H1 (cell line): ENCODE measurements around the gene EPHA5. TPM values are rescaled to one million over a fixed set of nuclear protein-coding genes. Genes with fewer than 3 reads are reported as not detected.

Experiments used
- CBX5 ChIP-seq: fragments of 300-800, 300-1000 bp; sonication (generic); IDR thresholded peaks from 2 replicates; pipeline ENCODE4 v1.7.1; 2016; ENCODE audit warnings: antibody characterized with exemption, low read length, low read depth
- CTBP2 ChIP-seq: IDR thresholded peaks from 2 replicates; pipeline ENCODE4 v1.7.0; 2011; ENCODE audit warnings: borderline replicate concordance, mild to moderate bottlenecking, moderate library complexity, mixed read lengths, low read length; ENCODE audit not compliant: insufficient read depth, insufficient read length
- KDM1A ChIP-seq: fragments of 200-600, 300-600 bp; sonication (generic); IDR thresholded peaks from 2 replicates; pipeline ENCODE4 v1.7.1; 2016; ENCODE audit warnings: mild to moderate bottlenecking, low read length, borderline replicate concordance
- NRF1 ChIP-seq: IDR thresholded peaks from 2 replicates; pipeline ENCODE4 v1.6.1; 2011; ENCODE audit warnings: mild to moderate bottlenecking, low read depth, low read length, improper control_type of control experiment
- POU5F1 ChIP-seq: IDR thresholded peaks from 2 replicates; pipeline ENCODE4 v1.6.1; 2011; ENCODE audit warnings: low read depth, mild to moderate bottlenecking, low read length, moderate library complexity
- RBBP5 ChIP-seq: IDR thresholded peaks from 2 replicates; pipeline ENCODE4 v1.7.1; 2012; ENCODE audit warnings: low read depth, mild to moderate bottlenecking, inconsistent platforms, low read length, moderate library complexity, borderline replicate concordance
- SP1 ChIP-seq: IDR thresholded peaks from 2 replicates; pipeline ENCODE4 v1.6.1; 2011; ENCODE audit warnings: low read depth, low read length
- TAF1 ChIP-seq: IDR thresholded peaks from 2 replicates; pipeline ENCODE4 v1.6.1; 2011; ENCODE audit warnings: mild to moderate bottlenecking, low read depth, low read length
- YY1 ChIP-seq: IDR thresholded peaks from 2 replicates; pipeline ENCODE4 v1.6.1; 2011; ENCODE audit warnings: low read depth, mild to moderate bottlenecking, low read length
- polyA plus RNA-seq, 7 experiments: library from polyadenylated mRNA; depleted of rRNA in 3 of 7; stranded (reverse) in 5 of 7; unstranded in 2 of 7; fragments of >200 nt in 5 of 7; fragments of 200-250 nt in 2 of 7; gene quantifications; 1 replicate in 5 of 7; 2 replicates in 1 of 7; 4 replicates in 1 of 7; pipeline versions ENCODE4 v1.2.1 to v1.2.3, GENCODE V29; 2011 to 2013; ENCODE audit warnings: missing spikeins in 2 of 7, mixed read lengths in 2 of 7
- total RNA-seq: library from RNA; stranded (reverse); fragmentation: NEBNext Ultra II Directional; extraction: Animal tissue kit (Norgen Biotek cat#: 25700); gene quantifications from 2 replicates; pipeline ENCODE4 v1.2.1, GENCODE V29; 2021
- TF ChIP-seq, protein P1 (sequence below): fragments of 300-600 bp; sonication (generic); IDR thresholded peaks from 2 replicates; pipeline ENCODE4 v1.7.1; 2012; ENCODE audit warnings: low read length, moderate library complexity, mild to moderate bottlenecking, inconsistent platforms; ENCODE audit not compliant: insufficient replicate concordance
- TF ChIP-seq, protein P2 (sequence below): IDR thresholded peaks from 2 replicates; pipeline ENCODE4 v1.6.1; 2012; ENCODE audit warnings: low read length, inconsistent platforms

EPHA5 gene
- total and polyA plus RNA-seq, 2 of the 8 experiments (the other 6 are each of a cell fraction or from before 2014, with no cell fraction given) = 0.03 to 0.11 TPM

DNA sequence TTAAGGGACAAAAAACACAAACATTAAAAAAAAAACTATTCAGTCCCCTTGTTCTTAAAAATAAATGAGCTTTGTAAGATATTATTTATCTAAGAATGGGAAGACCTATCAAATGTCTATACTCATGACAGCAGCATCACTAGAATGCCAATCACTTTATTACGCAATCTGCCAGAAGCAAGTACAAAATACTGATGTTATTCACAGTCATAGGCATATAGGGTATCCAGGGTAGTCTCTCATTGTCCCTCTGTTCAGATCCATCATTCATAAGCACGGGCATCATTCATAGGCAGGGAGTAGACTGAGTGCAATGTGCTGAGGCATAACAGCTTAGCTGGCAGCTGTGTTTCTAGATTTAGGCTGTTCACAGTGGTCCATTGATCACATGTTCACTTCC lies 109.1 kb downstream of the EPHA5 start (continued):
- TF ChIP-seq, protein P1, sequence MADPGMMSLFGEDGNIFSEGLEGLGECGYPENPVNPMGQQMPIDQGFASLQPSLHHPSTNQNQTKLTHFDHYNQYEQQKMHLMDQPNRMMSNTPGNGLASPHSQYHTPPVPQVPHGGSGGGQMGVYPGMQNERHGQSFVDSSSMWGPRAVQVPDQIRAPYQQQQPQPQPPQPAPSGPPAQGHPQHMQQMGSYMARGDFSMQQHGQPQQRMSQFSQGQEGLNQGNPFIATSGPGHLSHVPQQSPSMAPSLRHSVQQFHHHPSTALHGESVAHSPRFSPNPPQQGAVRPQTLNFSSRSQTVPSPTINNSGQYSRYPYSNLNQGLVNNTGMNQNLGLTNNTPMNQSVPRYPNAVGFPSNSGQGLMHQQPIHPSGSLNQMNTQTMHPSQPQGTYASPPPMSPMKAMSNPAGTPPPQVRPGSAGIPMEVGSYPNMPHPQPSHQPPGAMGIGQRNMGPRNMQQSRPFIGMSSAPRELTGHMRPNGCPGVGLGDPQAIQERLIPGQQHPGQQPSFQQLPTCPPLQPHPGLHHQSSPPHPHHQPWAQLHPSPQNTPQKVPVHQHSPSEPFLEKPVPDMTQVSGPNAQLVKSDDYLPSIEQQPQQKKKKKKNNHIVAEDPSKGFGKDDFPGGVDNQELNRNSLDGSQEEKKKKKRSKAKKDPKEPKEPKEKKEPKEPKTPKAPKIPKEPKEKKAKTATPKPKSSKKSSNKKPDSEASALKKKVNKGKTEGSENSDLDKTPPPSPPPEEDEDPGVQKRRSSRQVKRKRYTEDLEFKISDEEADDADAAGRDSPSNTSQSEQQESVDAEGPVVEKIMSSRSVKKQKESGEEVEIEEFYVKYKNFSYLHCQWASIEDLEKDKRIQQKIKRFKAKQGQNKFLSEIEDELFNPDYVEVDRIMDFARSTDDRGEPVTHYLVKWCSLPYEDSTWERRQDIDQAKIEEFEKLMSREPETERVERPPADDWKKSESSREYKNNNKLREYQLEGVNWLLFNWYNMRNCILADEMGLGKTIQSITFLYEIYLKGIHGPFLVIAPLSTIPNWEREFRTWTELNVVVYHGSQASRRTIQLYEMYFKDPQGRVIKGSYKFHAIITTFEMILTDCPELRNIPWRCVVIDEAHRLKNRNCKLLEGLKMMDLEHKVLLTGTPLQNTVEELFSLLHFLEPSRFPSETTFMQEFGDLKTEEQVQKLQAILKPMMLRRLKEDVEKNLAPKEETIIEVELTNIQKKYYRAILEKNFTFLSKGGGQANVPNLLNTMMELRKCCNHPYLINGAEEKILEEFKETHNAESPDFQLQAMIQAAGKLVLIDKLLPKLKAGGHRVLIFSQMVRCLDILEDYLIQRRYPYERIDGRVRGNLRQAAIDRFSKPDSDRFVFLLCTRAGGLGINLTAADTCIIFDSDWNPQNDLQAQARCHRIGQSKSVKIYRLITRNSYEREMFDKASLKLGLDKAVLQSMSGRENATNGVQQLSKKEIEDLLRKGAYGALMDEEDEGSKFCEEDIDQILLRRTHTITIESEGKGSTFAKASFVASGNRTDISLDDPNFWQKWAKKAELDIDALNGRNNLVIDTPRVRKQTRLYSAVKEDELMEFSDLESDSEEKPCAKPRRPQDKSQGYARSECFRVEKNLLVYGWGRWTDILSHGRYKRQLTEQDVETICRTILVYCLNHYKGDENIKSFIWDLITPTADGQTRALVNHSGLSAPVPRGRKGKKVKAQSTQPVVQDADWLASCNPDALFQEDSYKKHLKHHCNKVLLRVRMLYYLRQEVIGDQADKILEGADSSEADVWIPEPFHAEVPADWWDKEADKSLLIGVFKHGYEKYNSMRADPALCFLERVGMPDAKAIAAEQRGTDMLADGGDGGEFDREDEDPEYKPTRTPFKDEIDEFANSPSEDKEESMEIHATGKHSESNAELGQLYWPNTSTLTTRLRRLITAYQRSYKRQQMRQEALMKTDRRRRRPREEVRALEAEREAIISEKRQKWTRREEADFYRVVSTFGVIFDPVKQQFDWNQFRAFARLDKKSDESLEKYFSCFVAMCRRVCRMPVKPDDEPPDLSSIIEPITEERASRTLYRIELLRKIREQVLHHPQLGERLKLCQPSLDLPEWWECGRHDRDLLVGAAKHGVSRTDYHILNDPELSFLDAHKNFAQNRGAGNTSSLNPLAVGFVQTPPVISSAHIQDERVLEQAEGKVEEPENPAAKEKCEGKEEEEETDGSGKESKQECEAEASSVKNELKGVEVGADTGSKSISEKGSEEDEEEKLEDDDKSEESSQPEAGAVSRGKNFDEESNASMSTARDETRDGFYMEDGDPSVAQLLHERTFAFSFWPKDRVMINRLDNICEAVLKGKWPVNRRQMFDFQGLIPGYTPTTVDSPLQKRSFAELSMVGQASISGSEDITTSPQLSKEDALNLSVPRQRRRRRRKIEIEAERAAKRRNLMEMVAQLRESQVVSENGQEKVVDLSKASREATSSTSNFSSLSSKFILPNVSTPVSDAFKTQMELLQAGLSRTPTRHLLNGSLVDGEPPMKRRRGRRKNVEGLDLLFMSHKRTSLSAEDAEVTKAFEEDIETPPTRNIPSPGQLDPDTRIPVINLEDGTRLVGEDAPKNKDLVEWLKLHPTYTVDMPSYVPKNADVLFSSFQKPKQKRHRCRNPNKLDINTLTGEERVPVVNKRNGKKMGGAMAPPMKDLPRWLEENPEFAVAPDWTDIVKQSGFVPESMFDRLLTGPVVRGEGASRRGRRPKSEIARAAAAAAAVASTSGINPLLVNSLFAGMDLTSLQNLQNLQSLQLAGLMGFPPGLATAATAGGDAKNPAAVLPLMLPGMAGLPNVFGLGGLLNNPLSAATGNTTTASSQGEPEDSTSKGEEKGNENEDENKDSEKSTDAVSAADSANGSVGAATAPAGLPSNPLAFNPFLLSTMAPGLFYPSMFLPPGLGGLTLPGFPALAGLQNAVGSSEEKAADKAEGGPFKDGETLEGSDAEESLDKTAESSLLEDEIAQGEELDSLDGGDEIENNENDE = no peak
- TF ChIP-seq YY1 (no peak), RBBP5 (no peak), KDM1A (no peak), NRF1 (no peak), CBX5 (no peak), TAF1 (no peak), POU5F1 (no peak), CTBP2 (no peak), SP1 (no peak)
- TF ChIP-seq, protein P2, sequence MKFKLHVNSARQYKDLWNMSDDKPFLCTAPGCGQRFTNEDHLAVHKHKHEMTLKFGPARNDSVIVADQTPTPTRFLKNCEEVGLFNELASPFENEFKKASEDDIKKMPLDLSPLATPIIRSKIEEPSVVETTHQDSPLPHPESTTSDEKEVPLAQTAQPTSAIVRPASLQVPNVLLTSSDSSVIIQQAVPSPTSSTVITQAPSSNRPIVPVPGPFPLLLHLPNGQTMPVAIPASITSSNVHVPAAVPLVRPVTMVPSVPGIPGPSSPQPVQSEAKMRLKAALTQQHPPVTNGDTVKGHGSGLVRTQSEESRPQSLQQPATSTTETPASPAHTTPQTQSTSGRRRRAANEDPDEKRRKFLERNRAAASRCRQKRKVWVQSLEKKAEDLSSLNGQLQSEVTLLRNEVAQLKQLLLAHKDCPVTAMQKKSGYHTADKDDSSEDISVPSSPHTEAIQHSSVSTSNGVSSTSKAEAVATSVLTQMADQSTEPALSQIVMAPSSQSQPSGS = no peak
